Neural cell (in vitro differentiated cells): ENCODE results near the gene PCNA.

Experiments
- CTCF ChIP-seq: fragments of 450-650 bp; IDR thresholded peaks from 2 replicates; pipeline ENCODE4 v1.5.1; 2014; ENCODE audit warnings: antibody characterized with exemption, mild to moderate bottlenecking, moderate library complexity; ENCODE audit not compliant: poor library complexity, severe bottlenecking
- EP300 ChIP-seq: fragments of 450-650 bp; conservative IDR thresholded peaks from 2 replicates; pipeline ENCODE4 v1.6.1; 2014; ENCODE audit warnings: antibody characterized with exemption, mild to moderate bottlenecking, moderate library complexity; ENCODE audit not compliant: poor library complexity, severe bottlenecking
- EZH2 ChIP-seq: fragments of 200-600, 300-800 bp; shearing (Covaris generic), sonication (generic); IDR thresholded peaks from 2 replicates; pipeline ENCODE4 v1.6.1; 2014; ENCODE audit warnings: antibody characterized with exemption, low read length, borderline replicate concordance, mild to moderate bottlenecking; ENCODE audit not compliant: insufficient read depth, poor library complexity, severe bottlenecking
- MXI1 ChIP-seq: fragments of 450-650 bp; conservative IDR thresholded peaks from 2 replicates; pipeline ENCODE4 v1.6.1; 2014; ENCODE audit warnings: antibody characterized with exemption, mild to moderate bottlenecking; ENCODE audit not compliant: poor library complexity, severe bottlenecking
- POLR2AphosphoS5 ChIP-seq: IDR thresholded peaks from 2 replicates; pipeline ENCODE4 v1.6.1; 2012
- RAD21 ChIP-seq: fragments of 450-650 bp; conservative IDR thresholded peaks from 2 replicates; pipeline ENCODE4 v1.6.1; 2014; ENCODE audit warnings: antibody characterized with exemption, mild to moderate bottlenecking, moderate library complexity
- REST ChIP-seq: IDR thresholded peaks from 2 replicates; pipeline ENCODE4 v1.6.1; 2012; ENCODE audit warnings: borderline replicate concordance
- SMC3 ChIP-seq: fragments of 450-650 bp; conservative IDR thresholded peaks from 2 replicates; pipeline ENCODE4 v1.6.1; 2014; ENCODE audit warnings: antibody characterized with exemption, mild to moderate bottlenecking, moderate library complexity; ENCODE audit not compliant: poor library complexity
- TAF1 ChIP-seq: IDR thresholded peaks from 2 replicates; pipeline ENCODE4 v1.6.1; 2012; ENCODE audit warnings: low read depth

GRCh38 chr20:5131502-5131901 lies 11.7 kb upstream of the PCNA start:
- TF ChIP-seq CTCF (no peak), POLR2AphosphoS5 (no peak), REST (no peak), SMC3 (no peak), EP300 (no peak), TAF1 (no peak), EZH2 (no peak), RAD21 (no peak), MXI1 (no peak)
